AG10803 (cell line): Measurements from ENCODE around the gene ELN.
A peak's percentile ranks its signal among the peaks of the same experiment; 100 is the strongest.

Experiments used
- DNase-seq: peaks from one replicate; pipeline ENCODE4 v3.0.0; 2010; ENCODE audit warnings: low read depth
- H3K4me3 ChIP-seq: 2 replicates; pipeline ENCODE4 v1.5.1; 2011; ENCODE audit warnings: mild to moderate bottlenecking, low read length, control low read depth
- TF ChIP-seq, protein P1 (sequence below): conservative IDR thresholded peaks from 2 replicates; pipeline ENCODE4 v1.5.1; 2011; ENCODE audit warnings: mild to moderate bottlenecking, low read length, control low read depth, inconsistent platforms

ELN gene

GRCh38 chr7:74092321-74092963 is 64.5 kb downstream of the ELN start:
- TF ChIP-seq, protein P1, sequence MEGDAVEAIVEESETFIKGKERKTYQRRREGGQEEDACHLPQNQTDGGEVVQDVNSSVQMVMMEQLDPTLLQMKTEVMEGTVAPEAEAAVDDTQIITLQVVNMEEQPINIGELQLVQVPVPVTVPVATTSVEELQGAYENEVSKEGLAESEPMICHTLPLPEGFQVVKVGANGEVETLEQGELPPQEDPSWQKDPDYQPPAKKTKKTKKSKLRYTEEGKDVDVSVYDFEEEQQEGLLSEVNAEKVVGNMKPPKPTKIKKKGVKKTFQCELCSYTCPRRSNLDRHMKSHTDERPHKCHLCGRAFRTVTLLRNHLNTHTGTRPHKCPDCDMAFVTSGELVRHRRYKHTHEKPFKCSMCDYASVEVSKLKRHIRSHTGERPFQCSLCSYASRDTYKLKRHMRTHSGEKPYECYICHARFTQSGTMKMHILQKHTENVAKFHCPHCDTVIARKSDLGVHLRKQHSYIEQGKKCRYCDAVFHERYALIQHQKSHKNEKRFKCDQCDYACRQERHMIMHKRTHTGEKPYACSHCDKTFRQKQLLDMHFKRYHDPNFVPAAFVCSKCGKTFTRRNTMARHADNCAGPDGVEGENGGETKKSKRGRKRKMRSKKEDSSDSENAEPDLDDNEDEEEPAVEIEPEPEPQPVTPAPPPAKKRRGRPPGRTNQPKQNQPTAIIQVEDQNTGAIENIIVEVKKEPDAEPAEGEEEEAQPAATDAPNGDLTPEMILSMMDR, result no peak
- no peak for DNase-seq
- no peak overlapping the region for H3K4me3 ChIP-seq

DNA sequence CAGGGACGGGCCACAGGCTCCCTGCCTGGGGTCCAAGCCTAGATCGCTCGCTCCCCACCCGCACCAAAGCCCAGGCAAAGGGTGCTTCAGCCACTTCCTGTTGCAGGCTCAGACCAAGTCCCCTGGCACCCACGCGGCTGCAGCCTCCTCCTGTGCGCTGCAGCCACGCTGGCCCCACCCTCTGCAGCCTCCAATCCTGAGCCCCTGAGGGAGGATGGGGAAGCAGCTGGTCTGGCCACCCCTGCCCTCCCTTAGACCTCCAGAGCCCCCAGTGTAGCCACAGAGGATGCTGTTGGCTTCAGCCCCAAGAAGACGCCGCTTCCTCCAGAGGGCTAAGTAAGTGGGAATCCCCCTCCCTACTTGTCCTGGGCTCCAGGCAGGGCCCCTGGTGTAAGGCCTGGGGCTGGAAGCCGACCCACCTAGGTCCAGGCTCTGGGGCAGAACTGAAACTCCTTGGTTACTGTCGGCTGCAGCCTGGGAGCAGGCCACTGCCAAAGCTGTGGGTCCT is 65.0 kb downstream of the ELN start:
- TF ChIP-seq, protein P1, result no peak
- DNase-seq, result no peak
- no peak overlapping the region for H3K4me3 ChIP-seq

GRCh38 chr7:74093671-74094223 is 65.8 kb downstream of the ELN start:
- no peak for DNase-seq
- no peak overlapping the region for H3K4me3 ChIP-seq
- TF ChIP-seq, protein P1, result no peak

DNA sequence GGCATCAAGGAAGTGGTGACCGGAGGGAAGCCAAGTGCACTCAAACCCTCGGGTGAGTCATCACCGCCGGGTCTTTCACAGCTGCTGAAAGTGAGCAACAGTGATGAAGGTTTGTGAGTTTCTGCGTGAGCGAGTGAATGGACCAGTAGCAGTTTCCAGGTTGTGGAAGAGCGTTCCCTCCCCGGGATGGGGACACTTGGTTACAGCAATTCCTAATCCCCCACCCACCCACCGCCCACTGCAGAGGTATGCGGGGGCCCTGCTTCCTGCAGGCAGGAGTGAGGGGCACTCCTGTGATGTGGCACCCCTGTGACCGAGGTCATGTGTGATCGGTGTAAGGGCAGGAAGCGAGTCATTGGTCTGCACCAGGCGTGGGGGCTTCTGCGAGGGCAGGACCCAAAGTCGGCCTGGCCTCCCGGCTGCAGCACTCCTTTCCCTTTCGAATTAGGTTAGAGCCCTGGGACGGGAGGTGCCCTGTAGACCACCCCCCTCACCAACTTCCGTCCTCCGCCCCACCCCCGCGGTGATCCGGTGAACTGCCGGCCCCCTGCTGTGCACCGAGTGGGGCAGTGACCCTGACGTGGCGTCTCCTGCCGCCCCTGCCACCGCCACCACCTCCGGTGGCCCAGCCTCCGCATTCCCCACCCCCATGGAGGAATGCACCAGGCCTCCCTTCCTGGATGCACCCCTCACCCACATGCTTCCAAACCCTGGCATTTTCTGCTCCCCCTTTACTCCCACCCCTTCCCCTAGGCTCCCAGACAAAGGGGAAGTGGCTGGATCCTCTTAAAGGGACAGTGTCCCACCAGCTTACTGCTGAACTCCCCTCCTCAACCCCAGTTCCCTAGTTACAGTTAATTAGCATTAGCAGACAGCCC is 66.5 kb downstream of the ELN start:
- DNase-seq, result peak; percentile 93
- TF ChIP-seq, protein P1, result no peak
- peak overlapping the region; percentile 42 for H3K4me3 ChIP-seq

DNA sequence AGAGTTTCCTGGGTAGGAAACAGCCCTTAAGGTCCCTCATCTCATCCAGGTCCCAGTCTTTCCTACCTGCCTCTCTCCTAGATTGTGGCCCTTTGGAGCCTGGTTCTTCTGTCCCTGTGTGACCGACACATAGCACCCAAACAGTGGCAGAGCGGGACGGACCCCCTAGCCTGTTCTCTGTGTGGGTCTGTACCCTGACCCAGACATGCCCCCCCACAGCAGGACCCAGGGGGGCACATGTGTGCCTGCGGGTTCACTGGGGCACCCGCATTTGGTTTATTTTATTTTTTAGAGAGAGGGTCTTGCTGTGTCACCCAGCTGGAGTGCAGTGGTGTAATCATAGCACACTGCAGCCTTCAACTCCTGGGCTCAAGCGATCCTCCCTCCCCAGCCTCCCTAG is 67.2 kb downstream of the ELN start:
- TF ChIP-seq, protein P1, result no peak
- no peak for DNase-seq
- H3K4me3 ChIP-seq, result no peak overlapping the region

- TF ChIP-seq, protein P1, result no peak
- no peak overlapping the region for H3K4me3 ChIP-seq
- DNase-seq, result peak; percentile 96
Observed at GRCh38 chr7:74097937-74098614, 70.1 kb downstream of the ELN start.
